Testis (tissue), 3 donors: Measurements from ENCODE around the gene DLG2. TPM values are rescaled to one million over a fixed set of nuclear protein-coding genes. Genes with fewer than 3 reads are reported as not detected.

Source experiments
- DNase-seq: peaks from one replicate; pipeline ENCODE4 v3.0.0-alpha.2; 2019
- H3K27ac ChIP-seq, 2 donors: fragments of 200-600 bp; sonication (generic); one replicate each; pipeline ENCODE4 v1.5.1; 2019
- H3K27me3 ChIP-seq: fragments of 200-600 bp; sonication (generic); one replicate; pipeline ENCODE4 v1.5.1; 2019
- H3K36me3 ChIP-seq: fragments of 200-600 bp; sonication (generic); one replicate; pipeline ENCODE4 v1.5.1; 2017; ENCODE audit warnings: low read depth; ENCODE audit errors: missing control alignments
- H3K4me1 ChIP-seq: fragments of 200-600 bp; sonication (generic); one replicate; pipeline ENCODE4 v1.5.1; 2019
- H3K4me3 ChIP-seq, 2 donors: fragments of 200-600 bp; sonication (generic); one replicate each; pipeline ENCODE4 v1.5.1; 2017 to 2019
- H3K9me3 ChIP-seq: fragments of 200-600 bp; sonication (generic); one replicate; pipeline ENCODE4 v1.5.1; 2017
- CTCF ChIP-seq, 3 experiments: fragments of 450-650 bp in 2 of 3; fragments of 200-600 bp in 1 of 3; sonication (generic) in 1 of 3; IDR thresholded peaks; one replicate each; pipeline ENCODE4 v1.5.1; 2016 to 2019; ENCODE audit warnings: antibody characterized with exemption in 3 of 3, mild to moderate bottlenecking in 2 of 3, moderate library complexity in 1 of 3
- POLR2A ChIP-seq: fragments of 450-650 bp; IDR thresholded peaks from one replicate; pipeline ENCODE4 v1.6.1; 2017; ENCODE audit warnings: antibody characterized with exemption, mild to moderate bottlenecking, moderate library complexity
- WGBS, 2 donors: methylation state at CpG; one replicate each; pipeline ENCODE4 v1.1.5; 2018; 5-methylcytosine and 5-hydroxymethylcytosine counted together
- intact Hi-C: fragments of 100-400 bp; cut with DNase I; formaldehyde crosslinking; loops from one replicate; pipeline ENCODE4 v1.15.1; 2023; ENCODE audit warnings: low total_unique reads
- polyA plus RNA-seq: library from polyadenylated mRNA; stranded (reverse); fragments of 350-450 nt; fragmentation: Illumina TruSeq; extraction: RNeasy Lipid Tissue Mini Kit (QIAGEN cat#74804); gene quantifications from one replicate; pipeline ENCODE4 v1.2.3, GENCODE V29; 2014; ENCODE audit warnings: low read depth, low replicate concordance; ENCODE audit not compliant: insufficient read depth
- total RNA-seq, 2 donors: library from RNA; depleted of rRNA; stranded (reverse); fragments of >200 nt; gene quantifications; one replicate each; pipeline ENCODE4 v1.2.3, GENCODE V29; 2016

The DLG2 gene
- total and polyA plus RNA-seq, 3 donors from 2014 or later, result 13.8 to 23.0 (median 14.1) TPM

- peak overlapping the region; percentile 26 to 37 for H3K4me3 ChIP-seq
- H3K27me3 ChIP-seq, result no peaks in the 10 kb centered on the region
- H3K27ac ChIP-seq, result no peak overlapping the region
- DNase-seq, result peak; percentile 34
- WGBS, 2 donors, result 3 to 4% methylated on average over 17 to 29 of the region's 29 CpGs
- no peak for TF ChIP-seq CTCF (IDR thresholded peaks at IDR 0.05)
- no peak for TF ChIP-seq POLR2A
- H3K9me3 ChIP-seq, result no peaks in the 10 kb centered on the region
- H3K4me1 ChIP-seq, result no peaks in the 10 kb centered on the region
- H3K36me3 ChIP-seq, result no peaks in the 10 kb centered on the region
- intact Hi-C loops, result no loop called here
Observed at GRCh38 chr11:84720706-84721402, 906.3 kb downstream of the DLG2 start.

DNA sequence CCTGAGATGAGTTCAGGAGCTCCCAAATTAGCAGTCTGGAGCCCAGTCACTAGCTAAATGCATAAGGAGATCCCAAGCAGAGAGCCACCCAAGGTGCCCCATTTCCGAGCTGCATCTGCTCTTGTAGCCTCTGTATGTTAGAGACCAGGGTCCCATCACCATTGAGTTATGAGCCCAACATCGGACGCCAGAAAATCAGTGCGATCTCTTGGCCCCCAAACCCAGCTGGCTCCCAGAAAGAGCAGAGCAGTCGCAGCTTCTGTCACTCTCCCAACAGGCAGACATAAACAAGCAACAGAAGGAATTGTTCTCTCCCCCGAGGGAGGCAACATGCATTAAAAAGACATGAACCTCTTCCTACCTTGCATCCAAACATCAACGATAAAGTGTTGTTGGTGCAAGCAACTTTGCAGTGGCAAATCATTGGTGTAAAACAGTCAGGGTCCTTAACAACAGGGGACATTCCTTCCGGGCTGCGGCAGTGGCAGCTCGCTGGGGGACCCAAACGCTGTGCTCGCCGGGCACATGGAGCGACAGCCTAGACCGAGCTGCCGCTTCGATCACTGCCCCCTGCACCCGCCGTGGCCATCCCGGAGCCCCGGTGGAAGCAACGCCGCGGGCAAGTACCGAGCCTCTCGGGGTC lies 907.1 kb downstream of the DLG2 start:
- intact Hi-C loops, result no loop called here
- Histone ChIP-seq H3K27ac (no peak overlapping the region), H3K4me1 (no peaks in the 10 kb centered on the region), H3K36me3 (no peaks in the 10 kb centered on the region), H3K27me3 (no peaks in the 10 kb centered on the region), H3K4me3 (peak overlapping the region; percentile 26 to 37), H3K9me3 (no peaks in the 10 kb centered on the region)
- 2% methylated on average over 21 to 26 of the region's 26 CpGs for WGBS, 2 donors
- DNase-seq, result no peak
- TF ChIP-seq CTCF (IDR thresholded peaks at IDR 0.05) (no peak), POLR2A (no peak)

GRCh38 chr11:84714316-84714780 lies 912.8 kb downstream of the DLG2 start:
- TF ChIP-seq CTCF (IDR thresholded peaks at IDR 0.05) (no peak), POLR2A (no peak)
- H3K27ac ChIP-seq, result no peak overlapping the region
- WGBS, 2 donors, result 30 to 45% methylated on average over 1 of the region's 1 CpG
- H3K4me1 ChIP-seq, result no peaks in the 10 kb centered on the region
- no peaks in the 10 kb centered on the region for H3K27me3 ChIP-seq
- intact Hi-C loops, result no loop called here
- H3K4me3 ChIP-seq, result no peak overlapping the region
- H3K9me3 ChIP-seq, result no peaks in the 10 kb centered on the region
- no peaks in the 10 kb centered on the region for H3K36me3 ChIP-seq
- DNase-seq, result peak; percentile 71

- H3K27ac ChIP-seq, result no peak overlapping the region
- TF ChIP-seq POLR2A (no peak), CTCF (IDR thresholded peaks at IDR 0.05) (no peak)
- H3K36me3 ChIP-seq, result no peaks in the 10 kb centered on the region
- H3K9me3 ChIP-seq, result no peaks in the 10 kb centered on the region
- intact Hi-C loops, result no loop called here
- no peak overlapping the region for H3K4me3 ChIP-seq
- DNase-seq, result no peak
- 72 to 78% methylated on average over 4 of the region's 4 CpGs for WGBS, 2 donors
- H3K27me3 ChIP-seq, result no peaks in the 10 kb centered on the region
- no peaks in the 10 kb centered on the region for H3K4me1 ChIP-seq
Observed at GRCh38 chr11:84691830-84692229, 935.3 kb downstream of the DLG2 start.
